Body of pancreas (tissue), 4 donors: ENCODE measurements around the gene FIP1L1. TPM values are rescaled to one million over a fixed set of nuclear protein-coding genes. Genes with fewer than 3 reads are reported as not detected.
"Not testable (repeated sequence)": the region's sequence is repeated elsewhere in the genome, so short reads cannot be mapped to it uniquely, and the experiment has no call there.

Source experiments
- ATAC-seq: fragments of 150-250 bp; one replicate; pipeline ENCODE4 v1.9.1; 2016
- DNase-seq, 4 donors: peaks; one replicate each; pipeline ENCODE4 v3.0.0-alpha.2; 2019
- H3K27ac ChIP-seq, 4 donors: fragments of 200-600 bp; sonication (generic); 1 replicate in 3 of 4; 2 replicates in 1 of 4; pipeline versions ENCODE4 v1.5.1 to v1.6.1; 2016 to 2019; ENCODE audit warnings: mild to moderate bottlenecking in 1 of 4, mixed read lengths in 1 of 4, moderate library complexity in 1 of 4
- H3K27me3 ChIP-seq, 2 donors: fragments of 200-600 bp; sonication (generic); one replicate each; pipeline ENCODE4 v1.6.0; 2016; ENCODE audit warnings: mild to moderate bottlenecking in 1 of 2
- H3K36me3 ChIP-seq, 2 donors: fragments of 200-600 bp; sonication (generic); replicated peaks in 1 of 2; 2 replicates each; pipeline ENCODE4 v1.5.1; 2016; ENCODE audit warnings: low read depth in 2 of 2; ENCODE audit not compliant: insufficient read depth in 1 of 2
- H3K4me1 ChIP-seq: fragments of 200-600 bp; sonication (generic); one replicate; pipeline ENCODE4 v1.6.0; 2016
- H3K4me3 ChIP-seq, 2 donors: fragments of 200-600 bp; sonication (generic); 1 replicate in 1 of 2; 2 replicates in 1 of 2; pipeline ENCODE4 v1.5.1; 2016 to 2019
- H3K9me3 ChIP-seq, 3 donors: fragments of 200-600 bp; sonication (generic); 1 replicate in 2 of 3; 2 replicates in 1 of 3; pipeline ENCODE4 v1.5.1; 2016
- CTCF ChIP-seq, 7 experiments: fragments of 450-650 bp in 4 of 7; fragments of 200-600 bp in 3 of 7; sonication (generic) in 3 of 7; IDR thresholded peaks; one replicate each; pipeline ENCODE4 v1.5.1; 2016 to 2019; ENCODE audit warnings: antibody characterized with exemption in 7 of 7
- POLR2A ChIP-seq, 3 donors: fragments of 450-650 bp; IDR thresholded peaks; one replicate each; pipeline ENCODE4 v1.6.1; 2016; ENCODE audit warnings: antibody characterized with exemption in 3 of 3, mild to moderate bottlenecking in 2 of 3
- WGBS, 2 donors: methylation state at CpG; one replicate each; pipeline ENCODE4 v1.1.5; 2017; 5-methylcytosine and 5-hydroxymethylcytosine counted together
- intact Hi-C: fragments of 100-400 bp; cut with DNase I; formaldehyde crosslinking; loops from one replicate; pipeline ENCODE4 v1.15.1; 2023
- total RNA-seq, 2 donors: library from RNA; depleted of rRNA; stranded (reverse); fragments of >200 nt; gene quantifications; one replicate each; pipeline ENCODE4 v1.1.0, GENCODE V29; 2016

FIP1L1 gene
- total RNA-seq, 2 donors from 2014 or later = 28.3 to 48.1 TPM

DNA sequence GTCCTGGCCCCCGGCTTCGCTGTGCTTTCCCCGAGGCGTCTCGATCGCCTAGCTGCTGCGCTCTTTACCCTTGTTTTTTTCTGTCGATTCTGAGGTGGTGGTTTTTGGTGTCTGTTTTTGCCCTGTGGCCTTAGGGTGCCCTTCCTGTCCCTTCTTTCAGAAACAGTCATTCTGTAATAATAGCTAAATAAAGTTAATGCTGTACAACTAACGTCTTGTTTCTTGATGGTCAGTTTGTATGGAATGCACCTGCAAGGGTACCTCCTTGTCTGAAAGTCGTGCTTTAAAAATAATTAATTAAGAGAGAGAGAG lies 686 bp downstream of the FIP1L1 start:
- Histone ChIP-seq H3K4me1 (peaks cover 29% of the 10 kb centered on the region), H3K36me3 (peaks cover 0 to 1% of the 10 kb centered on the region in 2 donors), H3K9me3 (no peaks in the 10 kb centered on the region), H3K4me3 (peak overlapping the region; percentile 64 to 98), H3K27me3 (no peaks in the 10 kb centered on the region), H3K27ac (peak overlapping the region in 3 of 4 donors; percentile 80 to 86 (median 83))
- DNase-seq (no peak), ATAC-seq (no peak)
- 0 to 1% methylated on average over 10 of the region's 10 CpGs for WGBS, 2 donors
- TF ChIP-seq POLR2A (IDR thresholded peaks at IDR 0.05) = no peak
- TF ChIP-seq CTCF (IDR thresholded peaks at IDR 0.05) = no peak
- intact Hi-C loops = no loop called here

DNA sequence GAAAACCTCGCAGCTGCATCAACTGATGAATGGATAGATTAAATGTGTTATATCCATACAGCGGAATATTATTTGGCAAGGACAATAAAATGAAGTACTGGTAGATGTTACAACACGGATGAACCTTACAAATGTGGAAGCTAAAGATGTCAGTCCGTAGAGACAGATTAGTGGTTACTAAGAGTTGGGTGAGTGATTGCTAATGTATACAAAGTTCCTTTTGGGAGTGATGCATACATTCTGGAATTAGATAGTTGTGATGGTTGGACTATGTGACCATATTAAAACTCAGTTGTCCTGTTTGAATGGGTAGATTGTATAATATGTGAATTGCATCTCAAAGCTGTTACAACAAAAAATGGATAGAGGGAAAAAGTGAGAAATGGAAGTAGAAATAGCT lies 2.8 kb downstream of the FIP1L1 start:
- H3K36me3 ChIP-seq = peaks cover 5% of the 10 kb centered on the region in 2 donors
- no peaks in the 10 kb centered on the region for H3K9me3 ChIP-seq
- ATAC-seq (no peak), DNase-seq (no peak)
- 89 to 96% methylated on average over 4 of the region's 4 CpGs for WGBS, 2 donors
- no peak overlapping the region for H3K4me3 ChIP-seq
- intact Hi-C loops = no loop called here
- H3K4me1 ChIP-seq = peaks cover 29% of the 10 kb centered on the region
- no peak overlapping the region for H3K27ac ChIP-seq
- H3K27me3 ChIP-seq = no peaks in the 10 kb centered on the region
- TF ChIP-seq POLR2A (IDR thresholded peaks at IDR 0.05) (no peak), CTCF (IDR thresholded peaks at IDR 0.05) (no peak)

GRCh38 chr4:53409479-53409878 lies 32.0 kb downstream of the FIP1L1 start:
- intact Hi-C loops = not testable (repeated sequence)

DNA sequence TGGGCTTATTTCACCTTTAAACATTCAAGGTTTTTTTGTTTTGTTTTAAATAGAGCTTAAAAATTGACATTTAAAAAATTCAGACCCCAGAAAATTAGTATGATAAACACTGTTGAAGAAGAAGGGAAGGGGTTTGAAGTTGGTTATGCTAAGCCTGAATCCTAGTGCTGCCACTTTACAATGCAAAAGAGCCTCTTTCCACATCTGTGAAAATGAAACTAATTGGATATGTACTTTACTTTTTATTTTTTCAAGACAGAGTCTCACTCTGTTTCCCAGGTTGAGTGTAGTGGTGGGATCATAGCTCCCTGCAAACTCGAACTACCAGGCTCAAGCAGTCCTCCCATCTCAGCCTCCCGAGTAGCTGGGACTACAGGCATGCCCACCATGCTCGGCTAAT lies 41.8 kb downstream of the FIP1L1 start:
- DNase-seq (no peak), ATAC-seq (no peak)
- Histone ChIP-seq H3K9me3 (no peaks in the 10 kb centered on the region), H3K27ac (no peak overlapping the region), H3K36me3 (no peaks in the 10 kb centered on the region), H3K4me1 (no peaks in the 10 kb centered on the region), H3K27me3 (no peaks in the 10 kb centered on the region), H3K4me3 (no peak overlapping the region)
- no peak for TF ChIP-seq CTCF (IDR thresholded peaks at IDR 0.05)
- TF ChIP-seq POLR2A (IDR thresholded peaks at IDR 0.05) = no peak
- WGBS, 2 donors = 94 to 96% methylated on average over 3 of the region's 3 CpGs
- intact Hi-C loops = no loop called here

More at GRCh38 chr4:53409479-53409878, 32.0 kb downstream of the FIP1L1 start:
- H3K27ac ChIP-seq, H3K27me3 ChIP-seq, H3K9me3 ChIP-seq, H3K4me3 ChIP-seq, ATAC-seq, H3K36me3 ChIP-seq, H3K4me1 ChIP-seq, DNase-seq: not testable (repeated sequence)
- WGBS, 2 donors = 96 to 97% methylated on average over 7 to 11 of the region's 11 CpGs

DNA sequence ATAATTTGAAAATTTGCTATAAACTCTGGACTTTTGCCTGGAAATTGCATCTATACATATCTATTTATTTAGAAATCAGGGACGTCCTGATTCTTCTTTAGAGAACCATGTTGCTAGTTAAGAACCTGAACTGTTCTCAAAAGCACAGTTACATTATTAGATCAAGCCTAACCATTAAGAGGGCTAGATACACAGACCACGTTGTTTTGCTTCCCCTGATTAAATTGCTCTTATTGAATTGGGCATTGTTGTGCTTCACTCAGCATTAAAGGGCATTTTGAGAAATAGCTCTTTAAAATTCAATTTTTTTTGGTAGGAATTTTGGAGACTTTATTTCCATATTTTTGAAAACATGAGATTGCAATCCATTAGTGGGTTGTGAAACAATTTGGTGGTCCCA lies 44.4 kb downstream of the FIP1L1 start:
- TF ChIP-seq POLR2A (IDR thresholded peaks at IDR 0.05) = no peak
- TF ChIP-seq CTCF (IDR thresholded peaks at IDR 0.05) = no peak
- Histone ChIP-seq H3K4me3 (no peak overlapping the region), H3K9me3 (no peaks in the 10 kb centered on the region), H3K36me3 (no peaks in the 10 kb centered on the region), H3K4me1 (no peaks in the 10 kb centered on the region), H3K27me3 (no peaks in the 10 kb centered on the region), H3K27ac (no peak overlapping the region)
- 85 to 90% methylated on average over 2 of the region's 2 CpGs for whole genome bisulfite sequencing, 2 donors
- ATAC-seq (no peak), DNase-seq (no peak)
- intact Hi-C loops = no loop called here
